A172 (cell line): ENCODE data around the gene DPYSL4. TPM values are rescaled to one million over a fixed set of nuclear protein-coding genes. Genes with fewer than 3 reads are reported as not detected.

Experiments
- DNase-seq: peaks from one replicate; pipeline ENCODE4 v3.0.0-alpha.2; 2015; ENCODE audit warnings: low spot score
- total RNA-seq: library from RNA; depleted of rRNA; stranded (reverse); fragments of >200 nt; shearing (Covaris generic); gene quantifications from 2 replicates; pipeline ENCODE4 v1.2.3, GENCODE V29; 2014

The DPYSL4 gene
- total RNA-seq, 1 experiment from 2014 or later: 18.4 TPM

GRCh38 chr10:132178672-132179545 lies 7.8 kb upstream of the DPYSL4 start:
- DNase-seq: no peak

GRCh38 chr10:132179551-132180392 lies 7.0 kb upstream of the DPYSL4 start:
- no peak for DNase-seq

DNA sequence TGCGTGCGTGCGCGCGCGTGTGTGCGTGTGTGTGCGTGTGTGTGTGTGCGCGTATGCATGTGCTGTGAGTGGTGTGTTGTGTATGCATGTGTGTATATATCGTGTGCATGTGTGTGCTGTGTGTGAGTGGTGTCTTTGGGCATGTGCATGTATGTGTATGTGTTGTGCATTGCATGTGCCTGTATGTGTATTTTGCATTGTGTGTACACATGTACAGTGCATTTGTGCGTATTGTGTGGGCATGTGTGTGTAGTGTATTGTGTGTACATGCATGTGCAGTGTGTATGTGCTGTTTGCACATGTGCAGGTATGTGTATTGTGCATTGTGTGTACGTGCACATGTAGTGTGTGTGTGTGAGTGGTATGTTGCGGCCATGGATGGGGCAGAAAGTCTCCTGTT lies 6.0 kb upstream of the DPYSL4 start:
- DNase-seq: no peak

- no peak for DNase-seq
These were observed 4.9 kb upstream of the DPYSL4 start for GRCh38 chr10:132181691-132182425.

GRCh38 chr10:132182591-132182990 lies 4.2 kb upstream of the DPYSL4 start:
- no peak for DNase-seq

GRCh38 chr10:132183046-132183445 lies 3.7 kb upstream of the DPYSL4 start:
- no peak for DNase-seq

GRCh38 chr10:132184816-132185593 lies 1.7 kb upstream of the DPYSL4 start:
- no peak for DNase-seq

- DNase-seq: no peak
These were observed 904 bp upstream of the DPYSL4 start for GRCh38 chr10:132185601-132186487.

DNA sequence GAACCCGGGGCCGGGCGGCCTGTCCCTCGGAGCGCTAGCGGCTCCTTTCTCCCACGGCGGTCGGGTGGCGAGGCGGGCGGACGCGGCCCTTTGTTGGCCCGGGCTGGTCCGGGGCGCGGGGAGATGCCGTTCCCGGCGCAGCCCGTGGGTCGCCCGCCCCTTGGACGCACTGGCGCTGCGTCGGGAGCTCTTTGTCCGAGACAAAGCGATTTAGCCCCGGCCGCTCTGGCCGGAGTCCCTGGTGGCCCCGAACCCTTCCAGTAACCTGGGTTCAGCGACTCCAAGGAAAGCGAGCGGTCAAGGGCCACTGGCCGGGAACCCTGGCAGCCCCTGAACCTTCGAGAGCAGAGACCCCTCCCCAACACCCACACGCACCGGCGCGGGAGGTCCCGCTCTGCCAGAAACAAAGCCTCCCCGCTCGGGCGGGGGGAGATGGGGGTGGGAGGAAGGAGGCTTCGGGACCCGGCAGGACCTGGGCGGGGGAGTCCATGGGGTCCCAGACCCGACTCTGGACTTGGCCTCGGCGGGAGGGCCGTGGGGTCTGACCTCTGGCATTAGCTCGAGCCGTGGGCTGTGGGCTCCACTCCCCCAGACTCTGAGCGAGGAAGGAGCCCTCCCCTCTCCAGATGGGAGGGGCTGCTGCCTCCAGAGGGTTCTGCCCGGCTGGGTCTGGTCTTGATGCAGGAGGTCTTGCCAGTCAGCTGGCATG lies 836 bp downstream of the DPYSL4 start:
- no peak for DNase-seq

DNA sequence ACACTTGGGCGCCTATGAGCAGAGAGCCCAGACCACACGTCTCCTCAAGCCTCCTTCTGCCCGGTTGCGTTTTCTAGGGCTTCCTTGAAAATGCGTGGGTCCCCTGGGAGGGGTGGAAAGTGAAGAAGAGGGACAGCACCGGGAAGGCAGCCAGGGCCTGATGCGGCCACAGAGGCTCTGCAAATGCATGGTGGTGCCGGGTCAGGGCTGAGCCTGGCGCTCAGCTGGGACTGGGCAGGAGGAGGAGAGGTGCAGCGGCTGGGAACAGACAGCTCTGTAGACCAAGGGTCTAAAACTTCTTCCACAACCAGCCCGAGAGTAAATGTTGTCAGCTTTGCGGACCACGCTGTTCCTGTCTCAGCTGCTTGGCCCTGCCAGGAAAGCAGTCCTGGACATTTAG lies 1.6 kb downstream of the DPYSL4 start:
- no peak for DNase-seq

DNA sequence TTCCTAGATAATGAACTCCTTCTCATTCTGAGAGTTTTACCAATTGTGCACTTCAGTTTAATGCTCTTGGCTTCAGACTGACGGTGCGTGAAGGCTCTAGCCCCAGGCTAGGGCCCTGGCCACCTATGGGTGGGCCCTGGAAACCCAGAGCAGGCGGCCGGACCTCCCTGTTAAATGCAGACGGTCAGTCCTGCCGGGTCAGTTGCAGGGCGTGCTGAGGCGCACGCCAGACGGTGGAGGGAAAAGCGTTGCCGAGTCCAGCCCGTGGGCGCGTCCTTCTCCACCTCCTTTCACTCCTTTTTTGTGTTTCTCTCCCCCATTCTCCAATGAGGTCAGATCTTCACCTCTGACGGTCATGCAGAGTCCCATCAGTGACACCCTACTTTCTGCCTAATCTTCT lies 2.3 kb downstream of the DPYSL4 start:
- DNase-seq: no peak

GRCh38 chr10:132189810-132190422 lies 3.2 kb downstream of the DPYSL4 start:
- no peak for DNase-seq

DNA sequence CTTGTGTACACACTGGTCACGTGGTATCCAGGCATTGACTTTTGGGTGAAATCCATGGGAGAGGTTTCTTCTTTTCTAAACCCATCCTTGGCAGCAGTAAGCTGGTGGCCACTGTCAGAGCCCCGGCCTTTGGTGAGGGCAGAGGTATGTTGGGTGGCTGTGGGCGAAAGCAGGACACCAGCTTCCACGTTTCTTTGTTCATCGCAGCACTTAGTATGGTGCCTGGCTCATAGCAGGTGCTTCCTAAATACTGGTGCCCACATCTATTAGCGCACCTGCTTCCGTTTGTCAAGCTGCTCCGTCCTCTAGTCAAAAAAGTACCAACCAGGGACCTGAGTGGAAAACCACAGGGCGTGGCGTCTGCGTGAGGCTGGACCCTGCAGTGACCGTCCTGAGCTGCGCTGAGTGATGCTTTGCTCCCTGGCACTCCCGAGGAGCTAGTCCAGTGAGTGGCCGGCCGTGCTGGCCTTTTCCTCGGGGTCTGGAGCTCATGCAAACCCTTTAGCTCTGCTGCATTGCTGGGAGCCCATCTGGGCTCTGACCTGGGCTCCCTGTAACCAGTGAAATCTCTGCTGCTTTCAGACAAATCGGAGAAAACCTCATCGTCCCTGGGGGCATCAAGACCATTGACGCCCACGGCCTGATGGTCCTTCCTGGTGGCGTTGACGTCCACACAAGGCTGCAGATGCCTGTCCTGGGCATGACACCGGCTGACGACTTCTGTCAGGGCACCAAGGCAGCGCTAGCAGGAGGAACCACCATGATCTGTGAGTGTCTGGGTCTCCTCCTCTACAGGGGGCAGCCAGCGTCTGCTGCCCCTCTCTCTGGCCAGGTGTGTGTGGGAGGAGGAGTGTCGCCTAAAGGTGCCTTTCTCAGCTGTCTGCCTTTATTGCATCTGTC lies 5.6 kb downstream of the DPYSL4 start:
- no peak for DNase-seq

DNA sequence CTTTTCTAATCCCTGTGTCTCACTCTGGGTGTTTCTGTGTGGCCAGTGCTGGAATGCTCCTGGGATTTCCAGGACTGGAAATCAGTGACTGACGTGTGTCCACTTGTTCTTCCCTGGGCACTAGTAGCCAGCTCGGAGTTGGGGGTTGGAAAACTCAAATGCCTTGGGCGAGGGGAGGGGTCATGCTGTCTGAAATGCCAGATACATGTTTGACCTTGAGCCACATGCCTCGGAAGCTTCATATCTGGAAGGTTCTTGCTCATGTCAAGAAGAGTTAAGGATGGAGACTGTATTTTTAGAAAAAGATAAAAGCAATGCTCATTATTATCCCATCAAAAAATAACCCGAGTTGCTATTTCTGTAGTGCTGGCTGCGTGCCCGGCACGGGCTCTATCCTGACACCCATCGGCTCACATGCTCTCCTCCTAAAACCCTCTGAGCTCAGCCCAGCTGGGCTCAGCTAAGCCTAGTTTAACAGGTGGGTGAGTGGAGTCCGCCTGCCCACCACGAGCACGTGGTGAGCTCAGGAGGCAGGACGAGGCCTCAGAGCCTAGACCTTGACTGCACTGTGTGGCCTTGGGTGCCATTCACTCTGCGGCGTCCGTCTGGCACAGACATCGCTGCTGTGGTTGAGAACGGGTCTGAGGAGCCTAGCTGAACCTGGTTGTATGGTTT lies 6.4 kb downstream of the DPYSL4 start:
- DNase-seq: no peak

GRCh38 chr10:132193907-132194552 lies 7.3 kb downstream of the DPYSL4 start:
- DNase-seq: no peak

GRCh38 chr10:132194726-132195125 lies 8.0 kb downstream of the DPYSL4 start:
- DNase-seq: no peak
